A673 (cell line): Measurements from ENCODE around the gene ANO2. TPM values are rescaled to one million over a fixed set of nuclear protein-coding genes. Genes with fewer than 3 reads are reported as not detected.

ENCODE experiments used
- BruUV-seq: library from RNA; stranded (reverse); fragments of 400-500 nt; replicated peaks from 2 replicates; lab custom pipeline; 2021; lab: Mats Ljungman, UMichigan
- CTCF ChIA-PET: fragments of 300-600 bp; sonication (Branson Sonifier 250); formaldehyde crosslinking; loops from one replicate; lab custom pipeline; 2022; ENCODE audit warnings: antibody characterized with exemption; lab: Charles Lee
- POLR2A ChIA-PET: fragments of 300-600 bp; sonication (Branson Sonifier 250); formaldehyde crosslinking; loops from one replicate; lab custom pipeline; 2022; ENCODE audit warnings: antibody characterized with exemption; ENCODE audit not compliant: low non-redundant PET; lab: Charles Lee
- DNase-seq: peaks from one replicate; pipeline ENCODE4 v3.0.0-alpha.2; 2015; ENCODE audit warnings: low spot score
- H3K27ac ChIP-seq: fragments of 200-600 bp; sonication (generic); 2 replicates; pipeline ENCODE4 v1.5.1; 2016; ENCODE audit warnings: mixed run types, low read depth, mild to moderate bottlenecking, mixed read lengths, antibody characterized with exemption, low read length; ENCODE audit not compliant: poor library complexity, severe bottlenecking
- H3K27me3 ChIP-seq: fragments of 200-600 bp; sonication (generic); replicated peaks from 2 replicates; pipeline ENCODE4 v1.6.1; 2017; ENCODE audit warnings: mixed run types, low read depth, mild to moderate bottlenecking, mixed read lengths, antibody characterized with exemption, low read length; ENCODE audit not compliant: insufficient read depth, poor library complexity
- H3K36me3 ChIP-seq: fragments of 200-600 bp; sonication (generic); 2 replicates; pipeline ENCODE4 v1.6.1; 2016; ENCODE audit warnings: mixed run types, mild to moderate bottlenecking, mixed read lengths, antibody characterized with exemption, low read length; ENCODE audit not compliant: insufficient read depth, poor library complexity, severe bottlenecking
- H3K4me1 ChIP-seq: fragments of 200-600 bp; sonication (generic); 2 replicates; pipeline ENCODE4 v1.6.1; 2017; ENCODE audit warnings: mixed run types, mild to moderate bottlenecking, mixed read lengths, antibody characterized with exemption, low read length; ENCODE audit not compliant: insufficient read depth, poor library complexity, severe bottlenecking
- H3K4me3 ChIP-seq: fragments of 200-600 bp; sonication (generic); 2 replicates; pipeline ENCODE4 v1.5.1; 2016; ENCODE audit warnings: low read depth, mixed run types, mild to moderate bottlenecking, mixed read lengths, low read length; ENCODE audit not compliant: poor library complexity, severe bottlenecking
- H3K9me3 ChIP-seq: fragments of 200-600 bp; sonication (generic); 2 replicates; pipeline ENCODE4 v1.6.1; 2016; ENCODE audit warnings: mixed run types, low read depth, mild to moderate bottlenecking, mixed read lengths, antibody characterized with exemption, low read length; ENCODE audit not compliant: poor library complexity, severe bottlenecking
- EZH2 ChIP-seq: fragments of 200-600 bp; sonication (generic); IDR thresholded peaks from 2 replicates; pipeline ENCODE4 v1.6.1; 2017; ENCODE audit warnings: borderline replicate concordance, low read depth, mild to moderate bottlenecking, mixed read lengths, antibody characterized with exemption, low read length; ENCODE audit not compliant: poor library complexity, severe bottlenecking
- intact Hi-C: fragments of 100-400 bp; cut with micrococcal nuclease; formaldehyde crosslinking; loops from one replicate; pipeline ENCODE4 v1.10.0; 2022; ENCODE audit not compliant: unreplicated experiment
- total RNA-seq: library from RNA; stranded (reverse); gene quantifications from 2 replicates; pipeline ENCODE4 v1.2.3, GENCODE V29; 2021
- TF ChIP-seq, protein P1 (sequence below): fragments of 300-800, 200-600 bp; sonication (generic); conservative IDR thresholded peaks from 2 replicates; pipeline ENCODE4 v1.5.1; 2017; ENCODE audit warnings: low read depth, mild to moderate bottlenecking, antibody characterized with exemption, low read length, moderate library complexity, mixed read lengths

ANO2 gene
- total RNA-seq, 1 experiment from 2014 or later, result not detected

DNA sequence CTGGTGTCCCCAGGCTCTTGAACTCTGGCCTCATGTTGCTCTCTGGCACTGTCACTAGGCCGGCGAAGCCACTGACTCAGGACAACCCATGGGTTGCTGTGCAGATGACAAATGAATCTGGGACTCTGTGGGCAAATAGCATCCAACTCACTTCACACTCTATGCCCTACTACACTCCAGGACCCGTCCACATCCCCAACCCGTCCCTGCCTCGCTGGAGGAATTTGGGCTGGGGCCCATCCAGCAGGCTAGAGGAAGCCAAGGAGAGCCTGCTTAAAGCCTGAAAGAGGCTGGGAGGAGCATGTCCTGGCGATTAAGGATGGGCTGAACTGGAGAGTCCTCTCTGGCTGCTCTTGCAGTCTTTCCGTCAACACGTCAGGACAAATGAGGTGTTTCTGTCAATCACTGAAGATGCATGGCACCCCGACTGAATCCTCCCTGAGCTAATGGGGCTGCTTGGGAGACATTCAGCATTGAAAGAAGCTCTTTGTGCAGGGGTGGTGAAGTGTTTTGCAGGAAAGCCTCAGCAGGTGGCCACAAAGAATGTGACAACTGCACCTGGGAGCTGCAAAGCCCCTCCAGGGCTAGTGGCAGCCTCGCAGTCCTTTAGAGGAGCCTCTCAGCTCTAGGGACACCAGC lies 71.7 kb downstream of the ANO2 start:
- intact Hi-C loops, result no loop called here
- Histone ChIP-seq H3K4me1 (no peaks in the 10 kb centered on the region), H3K27me3 (peaks cover 9% of the 10 kb centered on the region), H3K9me3 (no peaks in the 10 kb centered on the region), H3K27ac (no peak overlapping the region), H3K36me3 (no peaks in the 10 kb centered on the region), H3K4me3 (no peak overlapping the region)
- no peak for DNase-seq
- CTCF ChIA-PET, result no interaction called here
- no TSS peak for BruUV-seq
- POLR2A ChIA-PET, result no interaction called here
- TF ChIP-seq, protein P1, sequence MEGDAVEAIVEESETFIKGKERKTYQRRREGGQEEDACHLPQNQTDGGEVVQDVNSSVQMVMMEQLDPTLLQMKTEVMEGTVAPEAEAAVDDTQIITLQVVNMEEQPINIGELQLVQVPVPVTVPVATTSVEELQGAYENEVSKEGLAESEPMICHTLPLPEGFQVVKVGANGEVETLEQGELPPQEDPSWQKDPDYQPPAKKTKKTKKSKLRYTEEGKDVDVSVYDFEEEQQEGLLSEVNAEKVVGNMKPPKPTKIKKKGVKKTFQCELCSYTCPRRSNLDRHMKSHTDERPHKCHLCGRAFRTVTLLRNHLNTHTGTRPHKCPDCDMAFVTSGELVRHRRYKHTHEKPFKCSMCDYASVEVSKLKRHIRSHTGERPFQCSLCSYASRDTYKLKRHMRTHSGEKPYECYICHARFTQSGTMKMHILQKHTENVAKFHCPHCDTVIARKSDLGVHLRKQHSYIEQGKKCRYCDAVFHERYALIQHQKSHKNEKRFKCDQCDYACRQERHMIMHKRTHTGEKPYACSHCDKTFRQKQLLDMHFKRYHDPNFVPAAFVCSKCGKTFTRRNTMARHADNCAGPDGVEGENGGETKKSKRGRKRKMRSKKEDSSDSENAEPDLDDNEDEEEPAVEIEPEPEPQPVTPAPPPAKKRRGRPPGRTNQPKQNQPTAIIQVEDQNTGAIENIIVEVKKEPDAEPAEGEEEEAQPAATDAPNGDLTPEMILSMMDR, result no peak
- no peak for TF ChIP-seq EZH2

DNA sequence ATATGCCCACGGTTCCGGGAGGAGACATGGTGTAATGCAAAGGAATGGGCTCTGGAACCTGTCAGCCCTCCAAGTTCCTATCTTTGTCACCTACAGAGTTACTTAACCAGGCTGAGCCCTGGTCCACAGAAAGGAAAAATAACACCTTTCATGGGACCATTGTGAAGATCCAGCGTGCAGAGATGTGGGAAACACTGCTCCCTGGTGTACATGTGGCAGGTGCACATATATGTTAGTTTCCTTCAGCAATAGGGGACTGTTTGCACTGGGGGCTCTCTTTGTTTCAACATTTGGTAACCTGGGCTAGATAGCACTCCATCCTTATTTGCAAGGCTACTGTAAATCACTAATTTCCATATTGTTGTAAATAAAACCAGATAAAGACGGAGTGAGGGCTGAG lies 72.3 kb downstream of the ANO2 start:
- TF ChIP-seq, protein P1, result peak; percentile 37
- no peak for TF ChIP-seq EZH2
- CTCF ChIA-PET, result no interaction called here
- Histone ChIP-seq H3K27me3 (peaks cover 9% of the 10 kb centered on the region), H3K27ac (no peak overlapping the region), H3K9me3 (no peaks in the 10 kb centered on the region), H3K4me1 (no peaks in the 10 kb centered on the region), H3K36me3 (no peaks in the 10 kb centered on the region), H3K4me3 (no peak overlapping the region)
- intact Hi-C loops, result no loop called here
- DNase-seq, result peak; percentile 7
- BruUV-seq, result no TSS peak
- POLR2A ChIA-PET, result no interaction called here

DNA sequence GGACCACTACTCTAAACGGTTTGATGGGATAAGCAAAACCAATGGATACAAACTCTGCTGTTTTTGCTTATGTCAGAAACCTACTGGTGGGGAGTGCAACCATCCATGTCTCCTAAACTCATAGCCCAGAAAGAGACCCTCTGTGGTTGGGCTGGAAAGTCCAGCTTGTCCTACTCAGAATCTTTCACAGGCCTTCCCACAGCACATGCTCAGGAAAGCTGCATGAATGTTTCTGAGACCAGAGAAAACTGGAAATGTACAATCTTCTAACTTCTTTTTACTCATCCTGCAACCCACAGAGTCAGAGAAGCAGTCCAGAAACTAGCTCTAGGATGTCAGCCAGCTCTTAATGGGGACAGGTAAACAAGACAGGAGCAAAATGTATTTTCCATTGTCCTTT lies 73.3 kb downstream of the ANO2 start:
- CTCF ChIA-PET, result no interaction called here
- no TSS peak for BruUV-seq
- H3K4me1 ChIP-seq, result no peaks in the 10 kb centered on the region

More for the DNA sequence above, 73.3 kb downstream of the ANO2 start:
- POLR2A ChIA-PET, result no interaction called here
- intact Hi-C loops, result no loop called here
- DNase-seq, result no peak
- Histone ChIP-seq H3K4me3 (no peak overlapping the region), H3K36me3 (no peaks in the 10 kb centered on the region), H3K9me3 (no peaks in the 10 kb centered on the region), H3K27ac (no peak overlapping the region), H3K27me3 (peaks cover 4% of the 10 kb centered on the region)
- TF ChIP-seq EZH2, result no peak
- TF ChIP-seq, protein P1, result no peak
